HUES48 (cell line): Measurements from ENCODE around the gene LRRC63.

Experiments
- H3K27ac ChIP-seq: one replicate; pipeline ENCODE4 v1.7.0; 2013; ENCODE audit warnings: low read depth, low read length, inconsistent platforms
- H3K27me3 ChIP-seq: 2 replicates; pipeline ENCODE4 v1.6.1; 2013; ENCODE audit warnings: mild to moderate bottlenecking, low read length; ENCODE audit not compliant: control insufficient read depth, insufficient read depth
- H3K36me3 ChIP-seq: 2 replicates; pipeline ENCODE4 v1.6.1; 2013; ENCODE audit warnings: low read length; ENCODE audit not compliant: control insufficient read depth, insufficient read depth
- H3K4me1 ChIP-seq: 2 replicates; pipeline ENCODE4 v1.6.1; 2013; ENCODE audit warnings: mild to moderate bottlenecking, low read length; ENCODE audit not compliant: control insufficient read depth, insufficient read depth
- H3K4me3 ChIP-seq: 2 replicates; pipeline ENCODE4 v1.5.1; 2013; ENCODE audit warnings: mild to moderate bottlenecking, low read depth, low read length
- H3K9ac ChIP-seq: 2 replicates; pipeline ENCODE4 v1.6.1; 2013; ENCODE audit warnings: mild to moderate bottlenecking, low read depth, low read length, moderate library complexity
- H3K9me3 ChIP-seq: 2 replicates; pipeline ENCODE4 v1.6.1; 2013; ENCODE audit warnings: low read length; ENCODE audit not compliant: control insufficient read depth, insufficient read depth

Gene LRRC63

DNA sequence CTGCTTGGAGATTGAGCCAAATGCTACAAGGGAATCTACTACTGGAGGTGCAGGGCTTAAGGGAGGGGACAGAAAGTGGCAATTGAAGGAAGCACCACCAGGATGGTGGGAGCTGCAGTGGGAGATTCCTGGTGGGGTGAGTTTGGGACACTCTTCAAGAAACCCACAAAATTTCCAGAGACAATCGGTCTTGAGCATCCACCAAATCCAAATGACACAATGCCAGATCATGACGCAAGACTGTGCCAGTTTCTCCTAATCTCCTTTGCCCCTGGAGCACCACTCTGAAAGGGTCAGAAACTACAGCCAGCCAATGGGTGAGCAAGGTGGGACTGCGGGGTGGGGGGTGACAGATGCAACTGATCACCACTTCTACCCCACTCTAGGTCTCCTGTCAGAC lies 78.7 kb downstream of the LRRC63 start:
- Histone ChIP-seq H3K4me3 (no peak overlapping the region), H3K27me3 (no peaks in the 10 kb centered on the region), H3K27ac (no peak overlapping the region), H3K36me3 (no peaks in the 10 kb centered on the region), H3K9ac (no peak overlapping the region), H3K4me1 (no peaks in the 10 kb centered on the region), H3K9me3 (no peaks in the 10 kb centered on the region)

DNA sequence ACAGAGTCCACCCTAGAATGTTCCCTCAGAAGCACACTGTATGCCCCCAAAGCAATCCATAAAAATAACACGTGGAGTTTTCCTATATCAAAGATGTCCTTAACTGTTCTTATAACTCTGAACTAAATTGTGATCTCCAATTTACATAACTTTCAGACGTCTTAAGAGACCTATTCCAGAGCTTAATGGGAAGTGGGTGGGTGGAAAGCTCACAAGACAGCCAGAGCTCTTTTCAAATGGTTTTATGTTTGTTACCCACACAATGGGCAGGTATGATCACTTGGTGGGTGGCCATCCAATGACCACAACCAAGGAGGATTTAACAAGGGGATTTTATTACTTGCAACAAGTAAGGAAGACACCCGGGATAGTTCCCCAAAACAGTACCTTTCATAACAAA lies 81.7 kb downstream of the LRRC63 start:
- Histone ChIP-seq H3K9me3 (no peaks in the 10 kb centered on the region), H3K4me1 (no peaks in the 10 kb centered on the region), H3K27me3 (no peaks in the 10 kb centered on the region), H3K27ac (no peak overlapping the region), H3K36me3 (no peaks in the 10 kb centered on the region), H3K4me3 (no peak overlapping the region), H3K9ac (no peak overlapping the region)

DNA sequence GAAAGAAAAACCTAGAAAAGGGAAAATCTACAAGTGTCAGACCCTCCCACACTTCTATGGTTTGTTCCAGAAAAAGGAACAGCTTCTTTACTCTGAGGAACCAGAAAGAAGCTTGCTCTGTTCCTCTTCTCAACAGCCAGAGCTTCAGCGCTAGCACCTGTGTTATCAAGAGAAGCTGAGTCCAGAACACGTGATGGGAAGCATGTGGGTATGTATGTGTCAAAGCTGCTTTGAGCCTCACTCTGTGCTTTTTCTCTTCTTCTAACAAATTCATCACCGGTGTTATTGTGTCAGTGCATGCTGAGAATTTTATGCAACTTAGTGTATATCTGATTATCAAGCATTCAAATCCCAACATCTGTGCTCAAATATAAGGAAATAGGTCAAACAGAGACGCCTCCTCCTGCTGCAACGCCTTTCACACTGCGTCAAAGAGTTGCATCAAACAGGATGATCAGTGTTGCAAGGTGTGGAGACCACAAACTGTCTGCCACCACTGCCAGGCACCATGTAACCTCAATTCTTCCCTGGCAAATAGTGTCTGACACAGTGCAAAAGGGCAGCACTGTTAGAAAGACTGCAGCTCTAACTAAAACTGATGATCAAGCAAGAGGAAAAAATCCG lies 83.9 kb downstream of the LRRC63 start:
- no peak overlapping the region for H3K4me3 ChIP-seq

DNA sequence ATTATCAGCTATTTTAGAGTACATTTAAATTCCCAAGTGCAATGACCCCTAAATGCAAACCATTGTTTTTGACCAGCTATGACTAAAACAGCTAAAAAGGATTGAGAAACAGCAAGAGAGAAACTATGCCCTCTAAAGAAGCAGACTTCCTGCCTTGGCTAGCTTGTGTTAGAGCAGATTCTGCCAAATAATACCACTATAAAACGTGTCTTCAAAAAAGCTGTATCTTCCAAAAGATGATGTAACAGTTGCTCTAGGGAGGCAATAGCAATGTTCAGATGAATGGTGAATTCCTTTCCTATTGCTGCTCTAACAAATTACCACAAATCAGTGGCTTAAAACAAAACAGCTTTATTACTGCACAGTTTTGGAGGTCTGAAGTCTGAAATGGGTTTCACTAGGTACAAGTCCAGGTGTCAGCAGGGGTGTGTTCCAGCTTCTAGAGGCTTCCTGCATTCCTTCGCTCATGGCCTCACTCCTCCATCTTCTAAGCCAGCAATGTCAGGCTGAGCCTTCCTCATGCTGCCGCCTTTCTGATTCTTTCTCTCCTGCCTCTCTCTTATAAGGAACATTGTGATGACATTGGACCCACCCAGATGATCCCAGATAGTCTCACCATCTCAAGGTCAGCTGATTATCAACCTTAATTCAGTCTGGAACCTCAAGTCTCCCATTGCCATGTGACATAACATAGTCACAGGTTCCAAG lies 84.5 kb downstream of the LRRC63 start:
- no peak overlapping the region for H3K27ac ChIP-seq
- H3K36me3 ChIP-seq: no peaks in the 10 kb centered on the region
- no peaks in the 10 kb centered on the region for H3K27me3 ChIP-seq
- H3K4me1 ChIP-seq: no peaks in the 10 kb centered on the region
- H3K9me3 ChIP-seq: no peaks in the 10 kb centered on the region
- H3K9ac ChIP-seq: no peak overlapping the region
- H3K4me3 ChIP-seq: no peak overlapping the region

More for the DNA sequence above, 83.9 kb downstream of the LRRC63 start:
- Histone ChIP-seq H3K4me1 (no peaks in the 10 kb centered on the region), H3K9ac (no peak overlapping the region), H3K36me3 (no peaks in the 10 kb centered on the region), H3K27ac (no peak overlapping the region), H3K9me3 (no peaks in the 10 kb centered on the region), H3K27me3 (no peaks in the 10 kb centered on the region)

DNA sequence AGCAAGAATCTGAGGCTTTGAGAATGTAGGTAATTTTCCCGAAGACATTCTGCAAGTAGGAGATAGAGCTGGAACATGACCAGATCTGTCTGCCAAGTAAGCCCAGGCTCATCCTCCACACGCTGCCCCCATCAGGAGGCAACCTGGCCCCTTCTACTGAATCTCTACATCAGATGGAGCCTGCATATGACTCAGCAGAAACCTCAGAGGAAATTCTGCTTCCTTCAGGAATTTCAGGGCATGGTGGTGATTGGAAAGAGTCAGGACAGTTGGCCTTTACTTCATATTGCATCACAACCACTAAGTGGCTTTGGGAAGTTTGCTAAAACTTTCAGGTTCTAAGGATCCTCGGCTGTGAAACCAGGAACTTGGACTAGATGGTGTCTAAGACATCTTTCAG lies 85.2 kb downstream of the LRRC63 start:
- H3K36me3 ChIP-seq: no peaks in the 10 kb centered on the region
- H3K4me1 ChIP-seq: no peaks in the 10 kb centered on the region
- no peak overlapping the region for H3K4me3 ChIP-seq
- H3K9me3 ChIP-seq: no peaks in the 10 kb centered on the region
- no peaks in the 10 kb centered on the region for H3K27me3 ChIP-seq
- no peak overlapping the region for H3K27ac ChIP-seq
- H3K9ac ChIP-seq: no peak overlapping the region

DNA sequence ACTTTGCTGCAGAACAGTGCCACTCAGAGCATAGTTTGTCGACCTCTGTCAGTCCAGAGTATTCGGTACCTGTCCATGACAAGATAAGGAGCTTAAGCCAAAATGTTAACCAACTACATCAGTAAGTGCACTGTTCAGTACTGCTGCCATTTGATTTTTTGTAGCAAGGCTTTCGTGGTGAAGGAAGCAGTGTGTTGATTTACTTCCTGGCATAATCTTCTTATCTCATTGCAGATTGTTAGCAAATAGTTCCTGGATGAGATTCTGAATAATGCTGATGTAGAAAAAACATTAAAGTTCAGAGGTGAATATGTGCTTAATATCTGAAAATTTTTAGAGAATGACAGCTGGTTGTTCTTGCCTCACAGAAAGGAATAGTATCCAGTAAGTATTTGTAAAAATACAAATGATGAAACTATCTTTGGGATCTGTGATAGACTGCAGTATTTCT lies 85.7 kb downstream of the LRRC63 start:
- Histone ChIP-seq H3K9ac (no peak overlapping the region), H3K27ac (no peak overlapping the region), H3K4me1 (no peaks in the 10 kb centered on the region)

DNA sequence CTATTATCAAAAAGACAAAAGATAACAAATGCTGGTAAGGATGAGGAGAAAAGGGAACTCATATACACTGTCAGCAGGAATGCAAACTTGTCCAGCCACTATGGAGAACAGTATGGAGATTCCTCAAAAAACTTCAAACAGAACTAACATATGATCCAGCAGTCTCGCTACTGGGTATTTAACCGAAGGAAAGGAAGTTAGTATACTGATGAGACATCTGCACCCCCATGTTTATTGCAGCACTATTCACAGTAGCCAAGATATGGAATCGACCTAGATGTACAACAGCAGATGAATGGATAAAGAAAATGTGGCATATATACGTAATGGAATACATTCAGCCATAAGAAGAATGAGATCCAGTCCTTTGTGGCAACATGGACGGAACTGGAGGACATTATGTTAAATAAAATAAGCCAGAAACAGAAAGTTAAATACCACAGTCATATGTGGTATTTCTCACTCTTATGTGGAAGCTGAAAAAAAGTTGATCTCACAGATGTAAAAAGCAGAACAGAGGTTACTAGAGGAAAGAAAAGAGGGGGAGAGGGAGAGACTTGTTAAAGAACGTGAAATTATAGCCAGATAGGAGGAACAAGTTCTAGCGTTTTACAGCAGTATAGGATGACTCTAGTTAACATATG lies 92.1 kb downstream of the LRRC63 start:
- Histone ChIP-seq H3K27ac (no peak overlapping the region), H3K27me3 (no peaks in the 10 kb centered on the region), H3K36me3 (no peaks in the 10 kb centered on the region), H3K9ac (no peak overlapping the region), H3K9me3 (no peaks in the 10 kb centered on the region), H3K4me3 (no peak overlapping the region), H3K4me1 (no peaks in the 10 kb centered on the region)

More for the DNA sequence above, 85.7 kb downstream of the LRRC63 start:
- no peaks in the 10 kb centered on the region for H3K9me3 ChIP-seq
- H3K27me3 ChIP-seq: no peaks in the 10 kb centered on the region
- no peak overlapping the region for H3K4me3 ChIP-seq
- no peaks in the 10 kb centered on the region for H3K36me3 ChIP-seq

DNA sequence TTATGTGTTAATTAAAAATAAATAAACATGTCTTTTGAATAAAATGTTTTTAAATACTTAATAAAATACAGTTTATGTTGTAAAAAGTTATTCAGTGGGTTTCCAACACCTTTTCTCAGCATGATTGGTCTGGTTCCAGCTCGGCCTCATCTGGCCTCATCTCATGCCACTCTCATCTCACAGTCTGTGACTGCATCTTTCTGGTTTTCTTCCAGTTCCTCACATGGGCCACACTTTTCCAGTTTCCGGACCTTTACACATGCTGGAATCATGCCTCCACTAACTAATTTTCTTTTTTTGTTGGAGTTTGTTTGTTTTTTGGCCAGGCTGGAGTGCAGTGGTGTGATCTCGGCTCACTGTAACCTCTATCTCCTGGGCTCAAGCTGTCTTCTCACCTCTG lies 92.8 kb downstream of the LRRC63 start:
- Histone ChIP-seq H3K27me3 (no peaks in the 10 kb centered on the region), H3K4me1 (no peaks in the 10 kb centered on the region), H3K27ac (no peak overlapping the region), H3K4me3 (no peak overlapping the region), H3K9me3 (no peaks in the 10 kb centered on the region), H3K36me3 (no peaks in the 10 kb centered on the region), H3K9ac (no peak overlapping the region)

DNA sequence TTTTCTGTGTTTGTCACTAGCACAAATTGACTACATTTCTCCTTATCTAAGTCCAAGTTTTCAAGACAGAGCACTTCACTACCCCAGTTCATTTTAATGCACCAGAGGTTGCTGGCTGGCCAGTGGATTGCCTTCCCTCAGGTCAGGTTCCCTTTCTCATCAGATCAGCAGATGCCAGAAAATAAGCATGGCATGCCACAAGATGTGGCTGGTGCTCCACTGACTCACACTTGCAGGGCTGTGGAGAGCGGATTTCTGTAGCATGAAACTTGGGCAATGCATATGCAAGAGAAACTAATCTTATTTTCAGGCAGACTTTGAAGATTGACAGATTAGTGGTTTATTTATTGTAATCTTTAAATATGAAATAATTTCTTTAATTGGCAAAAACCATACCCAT lies 95.8 kb downstream of the LRRC63 start:
- Histone ChIP-seq H3K27me3 (no peaks in the 10 kb centered on the region), H3K4me3 (no peak overlapping the region), H3K9ac (no peak overlapping the region), H3K4me1 (no peaks in the 10 kb centered on the region), H3K36me3 (no peaks in the 10 kb centered on the region), H3K27ac (no peak overlapping the region), H3K9me3 (peaks cover 4% of the 10 kb centered on the region; the same call in 1 of the 2 replicates)

DNA sequence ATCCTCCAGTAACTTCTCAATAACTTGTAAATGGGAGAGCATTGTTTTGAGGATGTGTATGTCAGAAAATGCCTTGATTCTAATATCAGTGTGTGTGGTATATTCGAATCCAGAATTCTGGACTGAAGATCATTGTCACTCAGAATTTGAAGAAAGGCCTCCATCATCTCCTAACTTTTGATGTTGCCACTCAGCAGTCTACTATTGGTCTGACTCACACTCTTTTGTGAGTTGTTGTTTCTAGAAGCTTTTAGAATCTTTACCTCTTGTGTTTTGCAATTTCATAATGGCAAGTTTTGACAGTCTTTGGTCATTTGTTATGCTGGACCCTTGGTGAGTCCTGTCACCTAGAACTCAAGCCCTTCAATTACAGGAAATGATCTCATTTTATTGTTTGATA lies 98.3 kb downstream of the LRRC63 start:
- Histone ChIP-seq H3K4me1 (no peaks in the 10 kb centered on the region), H3K27ac (no peak overlapping the region), H3K9ac (no peak overlapping the region), H3K27me3 (no peaks in the 10 kb centered on the region), H3K4me3 (no peak overlapping the region), H3K36me3 (no peaks in the 10 kb centered on the region), H3K9me3 (peaks cover 4% of the 10 kb centered on the region; the same call in 1 of the 2 replicates)

DNA sequence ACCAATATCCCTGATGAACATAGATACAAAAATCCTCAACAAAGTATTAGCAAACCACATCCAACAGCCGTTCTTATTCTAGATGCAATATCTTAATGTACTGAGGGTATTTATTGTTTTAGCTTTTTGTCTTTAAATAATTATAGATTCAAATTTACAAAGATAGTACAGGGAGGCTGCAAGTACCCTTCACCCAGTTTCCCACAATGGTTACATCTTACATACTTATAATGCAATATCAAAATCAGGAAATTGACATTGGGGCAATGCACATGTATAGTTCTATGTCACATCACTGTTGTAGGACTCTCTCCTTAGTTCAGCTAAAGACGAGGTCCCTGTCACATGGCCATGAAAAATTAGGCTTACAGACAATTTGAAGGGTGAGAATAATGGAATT lies 99.5 kb downstream of the LRRC63 start:
- H3K9ac ChIP-seq: no peak overlapping the region
- H3K9me3 ChIP-seq: peaks cover 4% of the 10 kb centered on the region; the same call in 1 of the 2 replicates
- H3K27me3 ChIP-seq: no peaks in the 10 kb centered on the region
- no peaks in the 10 kb centered on the region for H3K4me1 ChIP-seq
- H3K36me3 ChIP-seq: no peaks in the 10 kb centered on the region
- H3K4me3 ChIP-seq: no peak overlapping the region
- no peak overlapping the region for H3K27ac ChIP-seq
